ENCODE measurements around the gene SERPINB8. TPM values are rescaled to one million over a fixed set of nuclear protein-coding genes. Genes with fewer than 3 reads are reported as not detected.
A peak's percentile ranks its signal among the peaks of the same experiment; 100 is the strongest.

SERPINB8 gene
- total and polyA plus RNA-seq, 4 donors: 3.7 to 6.6 (median 4.6) TPM

DNA sequence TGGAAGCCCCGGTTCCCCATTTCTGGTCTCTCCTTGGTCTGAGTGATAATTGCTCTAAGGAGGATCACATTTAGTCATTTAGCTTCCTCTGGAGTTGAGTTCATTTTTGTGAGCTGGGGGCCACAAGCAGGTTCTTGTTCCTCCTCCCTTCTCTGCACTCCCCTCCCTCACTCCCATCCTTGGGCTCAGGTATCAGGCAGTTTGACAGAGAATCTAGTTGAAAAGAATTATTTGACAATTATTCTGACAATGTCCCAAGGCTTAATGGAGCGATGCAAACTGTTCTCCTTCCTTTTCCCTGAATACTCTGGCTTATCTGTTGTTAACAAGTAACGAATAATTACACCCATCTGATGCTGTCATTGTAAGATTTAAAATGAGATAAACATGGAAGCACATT lies 61.5 kb downstream of the SERPINB8 start:
- no peak overlapping the region for H3K4me3 ChIP-seq (ENCODE audit: low read depth, low read length)
- no peaks in the 10 kb centered on the region for H3K9me3 ChIP-seq (ENCODE audit: control insufficient read depth, insufficient read depth, low read length)
- no peak for DNase-seq (ENCODE audit: low read depth in 4 of 6, low spot score in 6 of 6)
- H3K27ac ChIP-seq (ENCODE audit: low read depth, low read length): no peak overlapping the region
- no peaks in the 10 kb centered on the region for H3K27me3 ChIP-seq (ENCODE audit: control insufficient read depth, insufficient read depth, low read length)
- WGBS (ENCODE audit: insufficient coverage): no CpG with 5 or more reads among the region's 3 CpGs
- H3K36me3 ChIP-seq (ENCODE audit: control insufficient read depth, insufficient read depth, low read length): no peaks in the 10 kb centered on the region
- H3K4me1 ChIP-seq (ENCODE audit: control insufficient read depth, insufficient read depth, low read length): no peaks in the 10 kb centered on the region

DNA sequence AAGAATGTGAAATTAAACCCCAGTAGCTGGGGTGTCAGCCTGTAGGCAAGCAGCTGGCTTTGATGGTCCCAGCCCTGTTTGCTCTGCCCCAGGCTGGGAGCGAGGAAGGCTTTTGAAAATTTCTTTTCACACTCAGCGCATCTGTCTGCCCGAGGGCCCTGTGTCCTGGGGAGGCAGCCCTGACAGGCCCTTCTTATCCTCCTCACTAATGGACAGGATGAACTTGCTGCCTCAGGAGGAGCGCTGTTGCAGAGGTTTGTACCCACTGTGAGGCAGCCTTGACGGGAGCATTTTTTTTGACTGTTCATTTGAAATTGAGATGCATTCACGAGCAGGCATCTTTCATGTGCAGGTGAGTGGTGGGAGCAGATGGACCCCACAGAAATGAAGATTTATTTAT lies 62.4 kb downstream of the SERPINB8 start:
- WGBS (ENCODE audit: insufficient coverage): 36% methylated on average over 4 of the region's 6 CpGs
- Histone ChIP-seq H3K9me3 (ENCODE audit: control insufficient read depth, insufficient read depth, low read length) (no peaks in the 10 kb centered on the region), H3K4me1 (ENCODE audit: control insufficient read depth, insufficient read depth, low read length) (no peaks in the 10 kb centered on the region), H3K4me3 (ENCODE audit: low read depth, low read length) (no peak overlapping the region), H3K27ac (ENCODE audit: low read depth, low read length) (no peak overlapping the region), H3K36me3 (ENCODE audit: control insufficient read depth, insufficient read depth, low read length) (no peaks in the 10 kb centered on the region), H3K27me3 (ENCODE audit: control insufficient read depth, insufficient read depth, low read length) (no peaks in the 10 kb centered on the region)
- no peak for DNase-seq (ENCODE audit: low read depth in 4 of 6, low spot score in 6 of 6)

DNA sequence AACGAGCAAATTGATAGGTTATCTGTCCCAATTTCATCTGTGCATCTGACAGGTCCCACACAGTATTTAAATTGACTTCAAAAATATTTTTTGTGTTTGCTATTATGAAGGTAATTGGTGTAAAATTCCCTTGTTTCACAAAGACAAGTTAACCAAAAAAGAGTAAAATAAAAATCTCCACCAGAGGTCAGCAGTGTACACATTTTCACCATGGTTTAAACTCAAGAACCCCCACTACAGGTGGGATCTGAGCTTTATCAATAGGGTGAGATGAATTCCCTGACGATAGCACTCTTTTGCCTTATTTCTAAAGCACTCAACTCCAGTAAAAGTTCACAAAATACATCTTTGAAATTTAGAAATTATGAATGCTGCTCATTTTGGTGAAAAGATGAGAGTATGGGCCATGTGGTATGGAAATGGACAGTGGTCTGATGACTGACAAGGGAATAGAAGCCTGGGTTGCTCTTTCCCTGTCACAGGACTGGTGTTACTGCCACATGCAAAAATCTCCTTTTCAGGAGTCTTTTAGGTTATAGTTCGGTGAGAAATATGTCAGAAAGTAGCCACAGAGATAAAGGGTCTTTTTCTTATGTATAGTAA lies 68.0 kb downstream of the SERPINB8 start:
- Histone ChIP-seq H3K36me3 (ENCODE audit: control insufficient read depth, insufficient read depth, low read length) (no peaks in the 10 kb centered on the region), H3K4me3 (ENCODE audit: low read depth, low read length) (no peak overlapping the region), H3K27ac (ENCODE audit: low read depth, low read length) (no peak overlapping the region), H3K9me3 (ENCODE audit: control insufficient read depth, insufficient read depth, low read length) (no peaks in the 10 kb centered on the region), H3K27me3 (ENCODE audit: control insufficient read depth, insufficient read depth, low read length) (no peaks in the 10 kb centered on the region), H3K4me1 (ENCODE audit: control insufficient read depth, insufficient read depth, low read length) (no peaks in the 10 kb centered on the region)
- peak; percentile 24 to 91 (median 32) for DNase-seq (ENCODE audit: low read depth in 4 of 6, low spot score in 6 of 6)
- WGBS (ENCODE audit: insufficient coverage): no CpG with 5 or more reads among the region's 3 CpGs

Other genes starting within 250 kb of the SERPINB8 start
- not detected for gene SERPINB7, start 194.7 kb upstream of the SERPINB8 start, total RNA-seq
- gene SERPINB7, start 194.7 kb upstream of the SERPINB8 start, polyA plus RNA-seq (ENCODE audit: insufficient read length in 2 of 2): not detected
- under 1 TPM; 0.28 to 0.69 TPM for gene SERPINB2, start 82.4 kb upstream of the SERPINB8 start, total RNA-seq
- not detected for gene SERPINB2, start 82.4 kb upstream of the SERPINB8 start, polyA plus RNA-seq (ENCODE audit: insufficient read length in 2 of 2)
- gene SERPINB10, start 62.1 kb upstream of the SERPINB8 start, total RNA-seq: 1 to 10 TPM in 1 of 2 donors, under 1 TPM in 1; 0.33 to 3.7 TPM
- under 1 TPM in 1 of 2 donors, not detected in 1; 0.17 TPM for gene SERPINB10, start 62.1 kb upstream of the SERPINB8 start, polyA plus RNA-seq (ENCODE audit: insufficient read length in 2 of 2)
- gene HMSD, start 20.8 kb upstream of the SERPINB8 start, total RNA-seq: 1 to 10 TPM in 1 of 2 donors, under 1 TPM in 1; 0.79 to 1.2 TPM
- 1 to 10 TPM; 3.7 to 4.6 TPM for gene HMSD, start 20.8 kb upstream of the SERPINB8 start, polyA plus RNA-seq (ENCODE audit: insufficient read length in 2 of 2)
- 1 to 10 TPM in 1 of 2 donors, not detected in 1; 2.9 TPM for gene LINC00305, start 179.0 kb downstream of the SERPINB8 start, total RNA-seq
- not detected for gene LINC00305, start 179.0 kb downstream of the SERPINB8 start, polyA plus RNA-seq (ENCODE audit: insufficient read length in 2 of 2)